DMS 273 (cell line): Measurements from ENCODE around the gene FAM228A.

ENCODE experiments used
- DNase-seq: peaks from one replicate; lab custom pipeline; 2025; ENCODE audit not compliant: unreplicated experiment; lab: John Stamatoyannopoulos, UW

FAM228A gene

DNA sequence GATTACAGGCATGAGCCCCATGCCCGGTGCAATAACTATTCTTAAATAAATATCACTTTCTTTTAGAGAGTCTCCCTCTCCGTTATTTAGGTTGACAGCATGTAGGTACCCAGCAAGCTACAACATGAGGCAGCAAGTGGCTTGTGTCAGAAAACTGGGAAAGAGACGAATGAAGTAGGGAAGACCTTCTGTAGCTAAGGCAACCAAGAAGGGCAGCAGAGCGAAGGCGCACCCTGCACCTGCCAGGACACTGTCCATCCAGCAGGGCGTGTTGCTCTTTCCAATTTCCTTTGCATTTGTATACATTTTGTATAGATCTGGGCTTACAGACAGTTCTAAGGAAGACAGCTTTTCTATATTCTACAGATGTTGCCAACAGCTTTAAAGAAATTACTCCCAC, 48.1 kb downstream of the FAM228A start:
- no peak for DNase-seq

DNA sequence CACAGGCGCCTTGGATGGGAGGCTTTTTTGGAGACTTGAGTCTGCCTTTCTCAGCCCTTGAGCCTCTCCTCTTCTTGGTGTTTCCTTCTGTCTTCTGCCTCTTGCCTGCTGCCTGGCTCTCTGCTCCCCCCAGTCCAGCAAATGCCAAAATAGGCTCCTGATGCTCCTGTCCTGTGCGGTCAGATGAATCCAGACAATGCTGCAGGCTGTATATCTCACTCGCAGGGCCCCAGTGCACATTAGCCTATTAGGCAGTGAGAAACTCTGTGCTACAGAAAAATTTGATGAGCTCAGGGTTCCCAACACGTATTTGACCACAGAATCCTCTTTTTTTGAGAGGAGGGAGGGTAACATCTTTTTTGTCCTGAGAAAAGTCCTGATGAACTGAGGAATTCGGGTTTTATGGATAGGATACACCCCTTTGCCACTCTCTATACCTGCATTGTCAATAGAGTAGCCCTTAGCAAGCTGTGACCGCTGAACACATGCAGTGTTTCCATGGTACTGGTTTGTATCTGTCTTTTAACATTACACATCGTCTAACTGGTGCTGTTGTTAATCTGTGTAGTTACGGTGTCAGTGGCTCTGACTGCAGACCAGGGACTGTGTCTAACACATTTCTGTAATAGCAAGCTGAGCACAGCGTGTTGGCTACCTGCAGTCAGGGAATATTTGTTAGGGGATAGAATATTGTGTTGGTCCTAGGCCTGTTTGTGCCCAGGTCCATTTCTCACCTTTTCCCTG, 50.8 kb downstream of the FAM228A start:
- no peak for DNase-seq

DNA sequence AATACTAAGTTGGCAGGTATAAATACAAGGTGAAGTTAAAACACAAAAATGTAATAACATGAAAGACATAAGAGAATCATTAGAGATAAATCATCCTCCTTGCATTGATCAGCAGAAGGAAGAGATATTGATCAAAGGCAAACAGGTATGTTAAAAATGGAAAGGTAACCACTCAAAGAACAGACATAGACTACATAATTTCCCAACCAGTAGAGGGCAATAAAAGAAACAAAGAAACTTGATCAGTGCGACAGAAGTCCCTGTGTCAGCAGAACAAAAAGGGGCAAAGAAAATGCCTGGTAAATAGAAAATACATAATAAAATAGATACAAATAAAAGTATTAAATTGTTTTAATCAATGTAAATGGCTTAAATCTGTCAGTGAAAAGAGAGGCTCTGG, 53.6 kb downstream of the FAM228A start:
- peak; percentile 40 for DNase-seq

DNA sequence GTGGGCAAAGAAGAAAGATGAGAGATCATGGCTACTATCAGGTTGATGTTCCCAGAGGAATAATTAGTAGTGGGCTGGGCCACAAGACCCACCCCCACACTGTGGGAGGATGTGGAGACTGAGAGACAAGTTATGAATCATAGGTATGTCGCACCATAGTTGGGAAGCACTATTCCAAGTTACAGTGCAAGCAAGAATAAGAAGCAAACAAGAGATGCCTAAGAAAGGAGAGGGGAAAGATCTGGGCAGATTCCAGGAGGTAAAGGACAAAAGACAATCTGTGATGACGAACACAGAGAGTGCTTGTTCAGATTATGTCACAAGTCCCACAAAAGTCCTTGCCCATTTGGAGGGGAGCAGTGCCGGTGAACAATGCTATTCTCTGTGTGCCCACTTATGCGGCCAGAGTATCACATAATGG, 56.6 kb downstream of the FAM228A start:
- no peak for DNase-seq

DNA sequence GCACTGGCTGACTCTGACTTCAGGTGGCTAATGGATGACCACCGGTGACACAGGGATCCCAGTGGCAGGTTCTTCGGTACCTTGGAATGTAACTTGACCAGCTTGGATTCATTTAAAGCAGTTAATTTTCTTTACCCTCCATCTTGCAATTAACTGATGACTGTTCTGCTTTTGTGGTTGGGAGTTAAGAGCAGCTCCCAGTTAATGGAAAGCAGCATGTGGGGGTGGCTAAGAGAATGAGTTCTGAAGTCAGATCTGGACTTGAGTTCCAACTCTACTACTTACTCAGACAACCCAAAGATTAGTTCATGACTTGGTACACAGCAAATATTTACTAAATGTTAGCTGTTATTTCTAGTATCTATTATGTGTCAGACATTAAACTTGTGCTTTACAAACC, 58.5 kb downstream of the FAM228A start:
- DNase-seq: no peak

DNA sequence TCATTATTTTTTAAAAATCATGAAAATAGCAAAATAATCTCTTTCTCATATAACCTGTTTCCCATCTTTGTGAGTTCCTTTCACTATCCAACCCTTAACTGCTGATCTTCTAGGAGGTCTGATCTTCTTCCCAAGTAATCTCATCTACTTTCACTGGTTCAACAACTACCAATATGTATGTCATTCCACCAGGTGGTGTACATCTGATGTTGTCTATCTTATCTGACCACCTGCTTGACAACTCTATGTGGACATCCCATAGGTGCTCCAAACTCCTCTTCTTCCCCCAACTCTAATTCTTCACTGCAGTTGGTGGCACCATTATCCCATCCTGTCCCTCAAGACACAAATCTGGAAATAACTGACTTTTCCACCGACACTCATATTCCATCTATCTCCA, 62.5 kb downstream of the FAM228A start:
- DNase-seq: no peak

DNA sequence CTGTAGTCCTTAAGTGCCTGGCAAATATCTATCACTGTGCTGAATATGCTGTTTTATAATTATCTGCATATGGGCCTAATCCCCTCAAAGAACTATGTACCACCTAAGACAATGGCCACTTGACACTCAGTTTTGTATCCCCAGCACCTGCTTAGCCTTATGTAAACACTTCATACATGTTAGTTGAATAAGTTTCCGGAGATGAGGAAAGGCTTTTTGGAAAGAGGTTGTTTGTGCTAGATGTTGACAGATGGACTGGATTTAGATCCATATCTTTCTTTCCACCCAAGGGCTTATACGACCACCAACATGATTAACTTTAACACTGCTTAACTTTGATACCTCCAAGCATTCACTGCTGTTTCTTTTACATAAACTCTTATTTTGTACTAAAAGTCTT, 63.3 kb downstream of the FAM228A start:
- peak; percentile 19 for DNase-seq

DNA sequence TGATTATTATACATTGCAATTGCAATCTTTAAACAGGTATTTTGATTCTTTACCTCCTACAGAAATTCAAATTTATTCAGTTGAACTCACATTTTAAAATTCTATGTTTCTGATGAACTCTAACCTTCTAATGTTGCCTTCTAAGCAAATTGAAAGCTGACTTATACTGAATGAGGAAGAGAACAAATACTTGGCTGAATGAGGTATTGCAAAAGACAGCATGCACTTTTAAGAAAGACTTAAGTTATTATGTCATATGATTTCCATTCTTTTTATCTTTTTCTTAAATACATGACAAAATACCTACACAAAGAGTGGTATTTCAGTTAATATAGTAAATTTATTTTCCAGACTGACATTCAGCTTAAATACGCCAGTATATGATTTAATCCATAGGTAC, 64.7 kb downstream of the FAM228A start:
- DNase-seq: no peak
